Stimulated activated CD8-positive, alpha-beta memory T cell treated with anti-CD3 and anti-CD28 coated beads, Interleukin-7, amount 100 ng/mL, for 24 hours (primary cell): ENCODE data around the gene DGAT2L6.

ENCODE experiments used
- DNase-seq: peaks from one replicate; pipeline ENCODE4 v3.0.0-alpha.2; 2020; ENCODE audit warnings: low read depth

DGAT2L6 gene, protein sequence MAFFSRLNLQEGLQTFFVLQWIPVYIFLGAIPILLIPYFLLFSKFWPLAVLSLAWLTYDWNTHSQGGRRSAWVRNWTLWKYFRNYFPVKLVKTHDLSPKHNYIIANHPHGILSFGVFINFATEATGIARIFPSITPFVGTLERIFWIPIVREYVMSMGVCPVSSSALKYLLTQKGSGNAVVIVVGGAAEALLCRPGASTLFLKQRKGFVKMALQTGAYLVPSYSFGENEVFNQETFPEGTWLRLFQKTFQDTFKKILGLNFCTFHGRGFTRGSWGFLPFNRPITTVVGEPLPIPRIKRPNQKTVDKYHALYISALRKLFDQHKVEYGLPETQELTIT

GRCh38 chrX:70176938-70177533, at the start of gene DGAT2L6:
TSS of gene DGAT2L6 (plus strand) at chrX:70177483. CDS start at chrX:70177583, 100 bp downstream.
- DNase-seq = no peak

GRCh38 chrX:70128071-70128470, 49.2 kb upstream of the DGAT2L6 start:
- no peak for DNase-seq

DNA sequence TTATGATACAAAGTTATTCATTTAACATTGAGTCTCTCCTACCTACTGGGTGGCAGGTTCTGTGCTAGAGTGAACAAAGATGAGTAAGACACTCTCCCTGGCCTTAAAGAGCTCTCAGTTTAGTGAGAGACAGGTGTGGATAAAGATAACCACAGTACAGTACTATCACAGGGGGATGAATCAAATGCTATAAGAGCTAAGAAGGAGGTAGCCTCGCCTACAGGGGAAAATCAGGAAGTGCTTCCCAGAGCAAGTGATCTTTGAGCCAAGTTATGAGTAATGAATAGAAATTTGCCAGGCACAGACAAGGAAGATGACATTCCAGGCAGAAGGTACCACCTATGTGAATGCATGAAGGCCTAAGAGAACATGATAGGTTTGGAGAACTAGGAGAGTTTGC, 47.5 kb upstream of the DGAT2L6 start:
- no peak for DNase-seq

DNA sequence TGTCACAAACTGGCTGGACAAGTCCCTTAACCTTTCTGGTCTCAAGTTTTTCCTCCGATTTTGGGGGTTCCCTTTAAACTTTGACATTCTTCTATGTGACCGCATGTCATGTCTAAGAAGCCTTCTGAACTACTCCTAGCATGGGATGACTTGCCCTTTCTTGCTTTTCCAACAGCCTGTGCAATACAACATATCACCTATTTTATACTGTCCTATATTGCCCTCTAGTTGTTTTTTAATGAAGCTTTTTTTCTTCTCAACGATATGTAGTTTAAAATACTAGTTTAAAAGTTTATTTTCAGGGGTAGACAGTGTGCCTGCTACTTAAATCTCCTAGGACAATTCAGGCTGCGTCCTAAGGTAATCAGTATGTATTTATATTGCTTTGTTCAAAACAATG, 45.1 kb upstream of the DGAT2L6 start:
- DNase-seq = no peak

DNA sequence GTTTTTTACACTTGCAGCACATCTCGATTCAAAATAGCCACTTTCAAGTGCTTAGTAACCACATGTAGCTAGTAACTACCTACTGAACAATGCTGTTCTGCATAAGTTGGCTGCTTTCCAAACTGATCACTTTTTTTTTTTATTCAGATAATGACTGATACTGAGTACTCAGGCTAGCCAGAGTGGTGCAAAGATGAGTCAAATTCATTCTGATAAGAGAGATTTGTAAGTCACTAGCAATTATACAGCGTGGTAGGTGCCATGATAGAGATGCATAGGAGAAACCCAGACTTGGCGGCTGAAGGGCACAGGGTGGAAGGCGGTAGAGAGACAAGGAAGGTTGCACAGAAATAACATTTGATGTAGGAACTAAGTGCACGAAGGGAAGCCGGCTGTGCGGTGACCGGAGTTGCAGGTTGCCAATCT, 44.4 kb upstream of the DGAT2L6 start:
- no peak for DNase-seq

DNA sequence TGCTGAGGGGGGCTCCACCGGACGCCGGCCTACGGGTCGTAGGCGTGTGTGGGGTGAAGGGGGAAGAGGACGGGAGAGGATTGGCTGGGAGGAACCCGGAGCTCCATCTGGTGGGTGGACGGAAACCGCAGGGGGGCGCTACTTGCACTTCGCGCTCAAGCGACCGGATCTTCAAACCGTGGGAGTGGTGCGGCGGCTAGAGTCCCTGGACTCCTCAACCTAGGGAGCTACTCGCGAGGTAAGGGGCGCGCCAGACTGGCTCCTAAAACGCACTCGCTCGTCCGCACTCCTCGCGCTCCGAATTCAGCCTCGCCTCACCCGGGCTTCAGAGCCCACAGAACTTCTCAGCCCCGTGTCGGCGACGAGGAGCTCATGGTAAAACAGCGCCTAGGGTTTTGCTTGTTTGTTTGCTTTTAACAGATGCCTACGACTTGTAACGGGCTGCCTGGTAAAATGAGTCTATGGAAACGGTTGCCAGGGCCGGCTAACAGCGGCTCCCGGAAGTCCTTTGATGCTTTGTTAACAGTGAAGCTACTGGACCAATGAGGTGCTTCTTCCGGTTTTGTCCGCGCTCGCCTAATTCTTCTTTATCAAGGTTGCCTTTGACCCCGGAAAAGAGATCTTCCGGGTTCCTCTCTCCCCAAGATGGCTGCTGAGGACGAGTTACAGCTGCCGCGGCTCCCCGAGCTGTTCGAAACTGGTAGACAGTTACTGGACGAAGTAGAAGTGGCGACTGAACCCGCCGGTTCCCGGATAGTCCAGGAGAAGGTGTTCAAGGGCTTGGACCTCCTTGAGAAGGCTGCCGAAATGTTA, 43.8 kb upstream of the DGAT2L6 start, which contains the start of gene IGBP1:
TSS of gene IGBP1 (plus strand) at position 145 of the 813 bp plus-strand sequence. CDS start at position 646, 501 bp downstream.
- peak; percentile 40 for DNase-seq

DNA sequence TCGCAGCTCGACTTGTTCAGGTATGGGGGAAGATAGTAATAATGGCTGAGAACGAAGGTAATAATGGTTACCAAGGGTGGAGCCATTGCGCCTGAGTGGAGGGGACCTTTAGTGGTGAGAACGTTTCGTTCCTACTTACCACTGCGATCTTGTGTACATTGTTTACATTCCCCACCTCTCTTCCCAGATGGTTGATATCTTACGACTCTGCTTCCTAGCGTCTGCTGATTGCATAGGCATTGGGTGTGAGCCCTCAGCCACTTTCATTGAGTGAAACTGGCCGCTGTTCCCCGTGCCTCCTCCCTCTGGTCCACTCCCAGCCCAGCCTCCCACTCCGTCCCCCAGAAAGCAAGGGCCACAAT, 43.2 kb upstream of the DGAT2L6 start:
- no peak for DNase-seq

GRCh38 chrX:70138622-70139021, 38.7 kb upstream of the DGAT2L6 start:
- no peak for DNase-seq

DNA sequence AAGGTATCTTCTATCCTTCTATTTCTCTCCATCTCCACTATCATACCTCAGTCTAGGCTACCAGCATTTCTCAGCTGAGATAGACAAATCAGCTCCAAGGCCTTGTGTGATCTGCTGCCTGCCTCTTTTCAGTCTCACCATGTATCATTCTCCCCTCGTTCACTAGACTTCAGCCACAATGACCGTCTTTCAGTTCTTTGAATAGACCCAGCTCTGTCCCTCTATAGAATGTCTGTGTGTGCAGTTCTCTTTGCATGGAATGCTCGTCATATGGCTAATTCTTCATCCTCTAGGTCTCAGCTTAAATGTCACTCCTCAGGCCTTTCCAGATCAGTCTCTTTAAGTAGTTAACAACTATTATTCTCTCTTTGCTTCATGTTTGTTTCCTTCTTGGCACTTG, 37.5 kb upstream of the DGAT2L6 start:
- DNase-seq = no peak

GRCh38 chrX:70141373-70141772, 35.9 kb upstream of the DGAT2L6 start:
- DNase-seq = no peak

- no peak for DNase-seq
Observed at GRCh38 chrX:70166601-70167590, 10.4 kb upstream of the DGAT2L6 start.

- no peak for DNase-seq
Observed at GRCh38 chrX:70168238-70169188, 8.8 kb upstream of the DGAT2L6 start.

- DNase-seq = no peak
Observed at GRCh38 chrX:70169281-70169680, 8.0 kb upstream of the DGAT2L6 start.

- DNase-seq = no peak
Observed at GRCh38 chrX:70171624-70172023, 5.7 kb upstream of the DGAT2L6 start.

- no peak for DNase-seq
Observed at GRCh38 chrX:70172221-70172620, 5.1 kb upstream of the DGAT2L6 start.

- no peak for DNase-seq
Observed at GRCh38 chrX:70172964-70173363, 4.3 kb upstream of the DGAT2L6 start.

DNA sequence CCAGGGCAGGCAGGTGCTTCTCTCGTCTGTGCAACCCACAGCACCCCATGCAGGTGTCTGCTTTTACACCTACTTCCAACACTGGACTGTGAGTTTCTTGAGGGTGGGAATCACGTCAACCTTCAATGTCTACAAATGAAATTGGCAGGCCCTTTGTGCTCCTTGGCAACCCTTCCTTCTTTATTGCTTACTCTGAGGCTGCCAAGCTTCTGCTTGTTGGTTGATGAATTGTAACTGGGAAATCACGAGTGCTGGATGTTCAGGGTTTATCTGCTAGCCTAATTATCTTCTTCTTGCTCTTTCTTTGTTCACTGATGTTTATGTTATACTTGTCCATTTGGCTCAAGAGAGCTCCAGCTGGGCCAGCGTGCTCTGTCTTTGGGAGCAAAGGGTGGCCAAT, 2.5 kb upstream of the DGAT2L6 start:
- no peak for DNase-seq

DNA sequence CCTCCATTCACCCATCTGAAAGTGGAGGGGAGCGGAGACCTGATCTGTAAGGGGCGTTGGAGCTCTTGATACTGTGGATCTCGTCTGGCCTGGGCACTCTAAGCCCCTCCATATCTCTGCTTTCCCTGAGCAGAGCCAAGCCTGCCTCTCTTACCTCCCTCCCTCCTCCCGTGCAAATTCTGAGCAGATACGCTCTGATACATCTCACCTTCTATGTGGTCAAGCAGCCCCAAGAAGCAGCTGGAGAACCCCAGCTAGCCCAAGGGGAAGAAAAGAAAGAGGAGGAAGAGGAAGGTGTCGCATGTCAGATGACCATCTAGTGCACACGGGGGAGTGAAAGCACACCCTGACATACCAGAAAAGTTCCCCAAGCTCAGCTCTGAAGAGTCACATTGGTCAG, 1.9 kb upstream of the DGAT2L6 start:
- DNase-seq = no peak

DNA sequence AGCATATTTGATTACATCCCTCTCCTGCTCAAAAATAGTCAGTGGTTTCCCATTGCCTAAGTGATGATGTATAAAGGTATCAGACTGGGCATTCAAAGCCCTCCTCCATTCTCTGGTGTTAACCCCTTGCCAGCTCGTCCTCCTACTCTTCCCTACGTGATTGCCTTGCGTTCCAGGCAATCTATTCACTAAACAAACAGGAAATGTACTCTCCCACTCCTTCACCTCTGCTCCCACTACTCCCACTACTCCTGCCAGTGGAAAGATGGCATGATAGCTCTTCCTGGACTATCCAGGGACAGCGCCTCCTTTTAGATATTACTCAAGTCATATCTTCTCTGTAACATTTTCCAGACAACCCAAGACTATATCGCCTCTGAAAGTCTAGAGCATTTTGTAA, 5.8 kb downstream of the DGAT2L6 start:
- no peak for DNase-seq

DNA sequence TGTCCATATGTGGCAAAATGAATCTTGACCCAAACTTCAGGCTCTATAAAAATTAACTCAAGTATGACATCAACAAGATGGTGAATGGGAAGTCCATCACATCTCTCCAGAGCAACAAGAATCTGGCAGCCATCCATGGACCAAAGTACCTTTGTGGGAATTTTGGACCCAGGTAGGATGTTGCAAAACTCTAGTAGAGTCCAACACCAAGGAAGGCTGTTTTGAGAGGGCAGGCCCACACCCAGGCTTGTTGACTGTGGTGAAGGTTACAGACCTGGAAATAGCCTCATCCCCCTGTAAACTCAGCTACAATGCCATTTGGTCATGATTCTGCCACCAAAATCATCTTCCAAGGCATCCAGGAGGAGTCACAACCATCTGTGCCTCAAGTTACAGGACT, 12.9 kb downstream of the DGAT2L6 start:
- no peak for DNase-seq
